Adrenal gland (tissue), 12 donors: ENCODE results near the gene RUNX1. TPM values are rescaled to one million over a fixed set of nuclear protein-coding genes. Genes with fewer than 3 reads are reported as not detected.

ENCODE experiments used
- DNase-seq, 7 donors: peaks; one replicate each; pipeline ENCODE4 v3.0.0-alpha.2; 2019 to 2020
- H3K27ac ChIP-seq, 5 donors: fragments of 200-600 bp; sonication (generic) in 4 of 5; 1 replicate in 3 of 5; 2 replicates in 2 of 5; pipeline versions ENCODE4 v1.5.1 to v1.8.0; 2016 to 2020; ENCODE audit warnings: mild to moderate bottlenecking in 1 of 5
- H3K27me3 ChIP-seq: fragments of 200-600 bp; 2 replicates; pipeline ENCODE4 v1.8.0; 2021
- H3K36me3 ChIP-seq, 2 donors: fragments of 200-600 bp; replicated peaks in 1 of 2; 1 replicate in 1 of 2; 2 replicates in 1 of 2; pipeline versions ENCODE4 v1.5.1 to v1.8.0; 2018 to 2022
- H3K4me1 ChIP-seq, 2 donors: fragments of 200-600 bp; replicated peaks in 1 of 2; 1 replicate in 1 of 2; 2 replicates in 1 of 2; pipeline versions ENCODE4 v1.5.1 to v1.8.0; 2018 to 2021
- H3K4me3 ChIP-seq, 4 donors: fragments of 200-600 bp; sonication (generic) in 3 of 4; one replicate each; pipeline ENCODE4 v1.5.1; 2016 to 2018
- H3K9me3 ChIP-seq, 3 donors: fragments of 200-600 bp; sonication (generic) in 1 of 3; replicated peaks in 1 of 3; 1 replicate in 2 of 3; 2 replicates in 1 of 3; pipeline versions ENCODE4 v1.5.1 to v1.8.0; 2016 to 2021
- CTCF ChIP-seq, 6 experiments: fragments of 450-650 bp in 4 of 6; fragments of 200-600 bp in 2 of 6; sonication (generic) in 1 of 6; IDR thresholded peaks; 1 replicate in 5 of 6; 2 replicates in 1 of 6; pipeline versions ENCODE4 v1.5.1 to v1.8.0; 2016 to 2021; ENCODE audit warnings: antibody characterized with exemption in 6 of 6, mild to moderate bottlenecking in 2 of 6, moderate library complexity in 1 of 6
- POLR2A ChIP-seq, 2 donors: fragments of 450-650 bp; IDR thresholded peaks; one replicate each; pipeline ENCODE4 v1.6.1; 2017; ENCODE audit warnings: antibody characterized with exemption in 2 of 2, mild to moderate bottlenecking in 2 of 2, moderate library complexity in 1 of 2
- WGBS, 4 donors: extraction: QIAGEN DNeasy Blood & Tissue Kit in 2 of 4; methylation state at CpG; one replicate each; pipeline versions ENCODE4 v1.1.5 to v1.1.7; 2013 to 2017; 5-methylcytosine and 5-hydroxymethylcytosine counted together
- intact Hi-C, 2 donors: fragments of 100-400 bp; cut with DNase I; formaldehyde crosslinking; loops; one replicate each; pipeline versions ENCODE4 v1.14.1 to v1.15.0; 2022 to 2023
- polyA plus RNA-seq, 3 donors: library from polyadenylated mRNA; stranded (reverse); fragments of 200-250 nt in 2 of 3; fragments of 350-450 nt in 1 of 3; fragmentation: Illumina TruSeq in 1 of 3; extraction: RNeasy Lipid Tissue Mini Kit (QIAGEN cat#74804) in 1 of 3; gene quantifications; one replicate each; pipeline ENCODE4 v1.2.3, GENCODE V29; 2013 to 2014
- total RNA-seq, 9 donors: library from RNA; depleted of rRNA in 4 of 9; stranded (reverse); fragments of >200 nt in 4 of 9; fragments of 120-200 nt in 1 of 9; fragmentation: NEBNext Ultra II Directional in 1 of 9; extraction: Animal tissue kit (Norgen Biotek cat#: 25700) in 1 of 9; gene quantifications; one replicate each; pipeline versions ENCODE4 v1.1.0 to v1.2.4, GENCODE V29; 2013 to 2023
- donor health status: healthy with polysubstance abuse.
- donor health status: Bipolar disorder and iron deficiency.
- donor health status: DM: yes; HTN: yes; CAD: no.
- donor health status: DM: no; HTN: no; CAD: no.
- donor health status: DM: no; HTN: no; CAD: no.
- donor health status: DM: yes; HTN: yes; CAD: no.

Gene RUNX1
- total and polyA plus RNA-seq, 12 donors = 0.83 to 27.2 (median 8.2) TPM

- no peak overlapping the region for H3K27ac ChIP-seq
- TF ChIP-seq CTCF (IDR thresholded peaks at IDR 0.05) (no peak), POLR2A (IDR thresholded peaks at IDR 0.05) (no peak)
- no peak for DNase-seq
- no peaks in the 10 kb centered on the region for H3K9me3 ChIP-seq
- H3K4me3 ChIP-seq = no peak overlapping the region
- no peaks in the 10 kb centered on the region for H3K27me3 ChIP-seq
- no peaks in the 10 kb centered on the region for H3K36me3 ChIP-seq
- H3K4me1 ChIP-seq = no peaks in the 10 kb centered on the region
- 72 to 84% (median 80%) methylated on average over 6 of the region's 6 CpGs for WGBS, 4 donors
- intact Hi-C loops = no loop called here
These were observed 14.5 kb upstream of the RUNX1 start for GRCh38 chr21:35063428-35064172.

GRCh38 chr21:35062016-35062415 is 12.9 kb upstream of the RUNX1 start:
- 83 to 89% (median 86%) methylated on average over 3 of the region's 3 CpGs for WGBS, 4 donors
- Histone ChIP-seq H3K9me3 (no peaks in the 10 kb centered on the region), H3K36me3 (no peaks in the 10 kb centered on the region), H3K4me1 (no peaks in the 10 kb centered on the region), H3K4me3 (no peak overlapping the region), H3K27ac (no peak overlapping the region), H3K27me3 (no peaks in the 10 kb centered on the region)
- intact Hi-C loops = no loop called here
- no peak for DNase-seq
- TF ChIP-seq CTCF (IDR thresholded peaks at IDR 0.05) (no peak), POLR2A (IDR thresholded peaks at IDR 0.05) (no peak)

- 89 to 95% (median 90%) methylated on average over 3 of the region's 3 CpGs for WGBS, 4 donors
- Histone ChIP-seq H3K4me1 (no peaks in the 10 kb centered on the region), H3K27me3 (no peaks in the 10 kb centered on the region), H3K36me3 (no peaks in the 10 kb centered on the region), H3K27ac (no peak overlapping the region), H3K4me3 (no peak overlapping the region), H3K9me3 (no peaks in the 10 kb centered on the region)
- no peak for TF ChIP-seq CTCF (IDR thresholded peaks at IDR 0.05)
- TF ChIP-seq POLR2A (IDR thresholded peaks at IDR 0.05) = no peak
- intact Hi-C loops = loop anchor here in 1 of 2 donors (10.0 kb wide), 1 partner anchor 345 kb away; no protein-coding TSS in a partner anchor
- no peak for DNase-seq
These were observed 10.6 kb upstream of the RUNX1 start for GRCh38 chr21:35059742-35060141.

- Histone ChIP-seq H3K9me3 (no peaks in the 10 kb centered on the region), H3K27me3 (no peaks in the 10 kb centered on the region), H3K4me1 (no peaks in the 10 kb centered on the region), H3K36me3 (no peaks in the 10 kb centered on the region), H3K4me3 (no peak overlapping the region), H3K27ac (no peak overlapping the region)
- DNase-seq = no peak
- WGBS, 4 donors = 78 to 91% (median 84%) methylated on average over 1 of the region's 1 CpG
- intact Hi-C loops = loop anchor here in 1 of 2 donors (10.0 kb wide), 1 partner anchor 347 kb away; no protein-coding TSS in a partner anchor
- TF ChIP-seq CTCF (IDR thresholded peaks at IDR 0.05) = no peak
- no peak for TF ChIP-seq POLR2A (IDR thresholded peaks at IDR 0.05)
These were observed 9.0 kb upstream of the RUNX1 start for GRCh38 chr21:35058058-35058457.
